HG03103 (cell line): Measurements from ENCODE around the gene FUBP3.

Experiments used
- ATAC-seq: cut with Tn5 transposase; IDR thresholded peaks from one replicate; pipeline ENCODE4 v1.9.1; 2021; ENCODE audit warnings: low read depth; ENCODE audit not compliant: unreplicated experiment

FUBP3 gene

GRCh38 chr9:130606887-130607600 is 27.7 kb downstream of the FUBP3 start:
- no peak for ATAC-seq

GRCh38 chr9:130607640-130608420 is 28.5 kb downstream of the FUBP3 start:
- no peak for ATAC-seq

GRCh38 chr9:130608554-130609134 is 29.3 kb downstream of the FUBP3 start:
- ATAC-seq, result no peak

DNA sequence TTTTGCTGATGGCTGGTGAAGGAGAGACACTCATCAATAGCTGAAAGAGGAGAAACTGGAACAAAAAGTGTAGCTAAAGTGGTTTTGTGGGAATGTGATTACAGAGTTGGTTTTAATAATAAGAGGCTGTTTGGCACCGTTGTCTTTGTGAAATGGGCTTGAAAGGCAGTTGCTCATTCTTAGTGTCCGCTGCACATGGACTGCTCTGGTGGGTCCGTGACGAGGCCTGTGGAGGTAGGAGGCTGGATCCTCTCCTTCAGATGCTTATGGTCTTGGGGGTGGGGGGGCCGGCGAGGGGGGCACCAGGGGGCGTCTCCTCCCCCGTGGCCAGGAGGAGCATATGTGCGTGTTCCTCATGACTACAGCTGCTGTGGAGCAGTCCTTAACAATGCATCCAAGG is 29.8 kb downstream of the FUBP3 start:
- ATAC-seq, result no peak

GRCh38 chr9:130610862-130611707 is 31.7 kb downstream of the FUBP3 start:
- ATAC-seq, result no peak

DNA sequence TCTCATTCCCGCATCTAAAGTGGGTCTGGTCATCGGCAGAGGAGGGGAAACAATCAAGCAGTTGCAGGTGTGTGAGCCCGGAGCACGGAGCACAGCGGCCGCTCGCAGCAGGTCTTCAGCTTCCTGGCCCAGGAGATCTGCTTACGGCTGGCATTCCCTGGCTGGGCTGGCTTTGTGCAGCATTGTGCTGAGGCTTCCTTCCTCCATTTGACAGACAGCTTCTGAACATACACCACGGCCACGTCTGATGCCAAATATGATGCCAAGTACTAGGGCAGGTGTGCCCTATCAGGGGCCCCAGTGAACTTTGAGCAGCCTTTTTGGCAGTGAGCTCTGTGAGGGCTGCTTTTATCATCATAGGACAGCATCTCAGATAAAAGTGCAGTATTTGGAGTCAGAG is 37.1 kb downstream of the FUBP3 start:
- no peak for ATAC-seq

DNA sequence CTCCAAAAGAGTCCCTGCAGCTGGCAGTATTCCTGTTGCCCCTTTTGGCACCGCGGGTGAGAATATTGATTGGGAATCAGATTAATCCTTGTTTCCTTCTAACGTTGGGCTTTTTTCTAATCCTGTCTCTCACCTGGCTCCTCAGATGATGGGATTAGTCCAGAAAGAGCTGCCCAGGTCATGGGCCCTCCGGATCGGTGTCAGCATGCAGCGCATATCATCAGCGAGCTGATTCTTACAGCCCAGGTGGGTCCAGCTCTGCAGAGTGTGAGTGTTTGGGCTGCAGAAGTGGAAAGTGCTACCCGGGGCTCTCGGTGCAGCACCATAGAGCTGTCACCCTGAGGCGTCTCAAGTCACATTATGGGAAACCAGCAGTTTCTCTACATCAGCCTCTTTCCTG is 44.1 kb downstream of the FUBP3 start:
- ATAC-seq, result no peak

GRCh38 chr9:130624154-130624553 is 44.8 kb downstream of the FUBP3 start:
- ATAC-seq, result no peak

DNA sequence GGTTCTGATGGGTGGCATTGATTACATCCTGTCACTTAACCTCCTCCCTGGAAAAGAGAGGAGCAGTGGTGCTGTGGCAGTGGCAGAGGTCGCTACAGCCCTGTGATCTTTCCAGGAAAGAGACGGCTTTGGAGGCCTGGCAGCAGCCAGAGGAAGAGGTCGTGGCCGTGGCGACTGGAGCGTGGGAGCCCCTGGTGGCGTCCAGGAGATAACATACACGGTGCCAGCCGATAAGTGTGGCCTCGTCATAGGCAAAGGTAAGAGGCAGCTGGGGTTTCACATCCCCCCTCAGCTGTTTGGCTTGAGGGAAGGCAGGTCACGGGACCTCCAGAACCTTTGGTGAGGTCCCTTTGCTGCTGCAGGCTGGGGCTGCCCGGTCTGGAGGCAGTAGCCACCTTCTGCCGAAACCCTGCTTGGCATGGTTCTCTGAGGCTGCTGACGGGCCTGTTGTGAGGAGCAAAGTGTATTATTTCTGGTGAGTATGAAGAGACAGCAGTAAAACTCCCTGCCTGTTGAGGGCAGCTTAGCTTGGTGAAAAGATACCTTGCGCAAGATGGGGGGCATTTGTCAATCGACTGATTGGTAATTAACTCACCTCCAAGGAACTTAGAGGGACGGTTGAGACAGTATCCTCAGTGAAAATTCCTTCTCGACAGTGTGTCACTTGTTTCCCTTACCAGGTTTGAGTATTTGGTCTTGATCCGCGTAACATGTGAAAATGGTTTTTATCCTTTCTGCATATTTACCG is 47.0 kb downstream of the FUBP3 start:
- no peak for ATAC-seq

- no peak for ATAC-seq
Measured at GRCh38 chr9:130627051-130627450, 47.7 kb downstream of the FUBP3 start.

GRCh38 chr9:130627896-130628792 is 48.8 kb downstream of the FUBP3 start:
- ATAC-seq, result no peak

DNA sequence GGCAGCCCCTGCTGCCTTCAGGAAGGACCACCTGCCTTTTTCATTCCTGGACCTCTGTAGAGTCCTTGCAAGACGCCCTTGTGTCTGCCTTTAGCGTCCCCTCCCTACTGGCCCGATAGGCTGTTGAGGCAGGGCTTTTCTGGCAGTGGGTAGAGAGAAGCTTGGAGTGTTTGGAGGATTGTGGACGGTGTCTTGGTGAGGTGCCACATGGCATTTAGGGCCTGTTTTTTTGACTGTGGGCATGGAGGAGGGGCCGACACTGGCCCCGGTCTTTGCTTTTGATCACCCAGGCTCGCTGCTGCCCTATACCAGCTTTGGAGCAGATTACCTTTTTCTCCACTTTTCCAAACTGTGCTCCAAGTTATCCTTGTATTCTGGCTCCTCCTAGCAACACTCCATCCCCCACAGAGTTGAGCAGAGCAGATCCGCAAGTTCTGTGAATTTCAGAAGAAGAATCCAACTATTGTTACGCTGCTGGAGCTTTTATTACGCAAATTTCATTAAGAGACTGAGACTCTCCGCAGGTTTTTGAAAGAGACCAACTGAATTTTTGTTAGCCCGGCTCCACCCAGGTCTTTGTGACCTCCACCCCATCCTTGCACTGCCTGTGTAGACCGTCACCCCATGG is 50.2 kb downstream of the FUBP3 start:
- ATAC-seq, result no peak

- no peak for ATAC-seq
Measured at GRCh38 chr9:130630071-130630450, 50.7 kb downstream of the FUBP3 start.

DNA sequence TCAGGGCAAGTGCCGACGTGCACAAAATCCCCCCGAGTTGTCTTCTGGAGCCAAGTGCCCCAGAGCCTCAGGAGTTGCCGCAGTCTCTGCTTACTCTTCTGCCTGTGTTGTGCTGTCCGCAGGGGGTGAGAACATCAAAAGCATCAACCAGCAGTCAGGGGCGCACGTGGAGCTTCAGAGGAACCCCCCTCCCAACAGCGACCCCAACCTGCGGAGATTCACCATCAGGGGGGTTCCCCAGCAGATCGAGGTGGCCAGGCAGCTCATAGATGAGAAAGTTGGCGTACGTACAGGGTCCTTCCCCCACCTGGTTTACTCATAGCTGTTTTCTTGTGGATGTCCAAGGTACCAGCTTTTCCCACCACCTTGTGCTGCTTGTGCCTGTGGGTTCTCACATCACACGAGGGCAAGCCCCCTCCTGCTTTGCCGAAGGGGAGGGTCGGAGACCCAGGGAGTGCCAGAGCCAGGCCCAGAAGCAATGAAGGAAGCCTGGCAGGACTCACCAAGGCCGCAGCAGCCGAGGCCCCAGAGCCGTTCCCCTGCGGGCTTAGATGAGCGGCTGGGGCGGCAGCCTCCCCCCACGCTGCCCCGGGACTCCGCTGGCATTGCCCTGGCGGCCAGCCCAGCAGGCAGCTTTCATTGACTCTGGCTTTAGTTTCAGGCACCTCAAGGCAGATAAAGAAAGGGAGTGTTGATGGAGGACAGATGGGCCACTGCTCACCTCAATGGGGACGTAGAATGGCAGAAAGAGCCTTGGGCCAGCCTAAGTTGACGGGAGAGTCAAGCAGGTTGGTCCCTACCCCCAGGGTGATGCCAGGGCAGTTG is 51.3 kb downstream of the FUBP3 start:
- ATAC-seq, result no peak

- no peak for ATAC-seq
Measured at GRCh38 chr9:130631331-130632080, 52.1 kb downstream of the FUBP3 start.

DNA sequence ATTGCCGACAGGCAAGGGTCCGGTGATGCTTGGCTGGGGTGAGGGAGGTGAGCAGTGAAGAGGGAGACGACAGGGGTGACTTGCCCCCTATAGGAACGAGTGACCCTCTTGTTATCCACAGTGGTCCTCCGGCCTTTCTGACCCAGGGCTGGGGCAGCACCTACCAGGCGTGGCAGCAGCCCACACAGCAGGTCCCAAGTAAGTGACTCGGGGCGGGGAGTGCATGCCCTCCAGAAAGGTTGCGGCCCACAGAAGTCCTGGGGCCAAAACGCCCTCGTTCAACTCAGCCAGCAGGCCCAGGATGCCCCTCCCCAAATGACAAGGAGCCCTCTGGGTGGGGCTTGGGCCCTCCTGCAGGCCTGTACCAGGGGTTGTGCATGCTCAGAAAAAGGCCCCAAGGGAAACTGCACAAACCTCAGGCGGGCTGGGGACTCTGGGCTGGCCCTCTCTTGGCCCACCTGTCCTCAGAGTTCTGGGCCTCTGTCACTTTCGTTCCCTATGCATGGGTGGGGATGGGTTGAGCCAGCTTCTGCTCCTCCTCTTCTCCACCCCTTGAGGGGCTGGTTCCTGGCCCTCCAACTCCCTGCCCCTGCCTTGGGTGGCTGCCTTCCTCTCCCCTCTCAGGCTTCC is 52.8 kb downstream of the FUBP3 start:
- ATAC-seq, result no peak

DNA sequence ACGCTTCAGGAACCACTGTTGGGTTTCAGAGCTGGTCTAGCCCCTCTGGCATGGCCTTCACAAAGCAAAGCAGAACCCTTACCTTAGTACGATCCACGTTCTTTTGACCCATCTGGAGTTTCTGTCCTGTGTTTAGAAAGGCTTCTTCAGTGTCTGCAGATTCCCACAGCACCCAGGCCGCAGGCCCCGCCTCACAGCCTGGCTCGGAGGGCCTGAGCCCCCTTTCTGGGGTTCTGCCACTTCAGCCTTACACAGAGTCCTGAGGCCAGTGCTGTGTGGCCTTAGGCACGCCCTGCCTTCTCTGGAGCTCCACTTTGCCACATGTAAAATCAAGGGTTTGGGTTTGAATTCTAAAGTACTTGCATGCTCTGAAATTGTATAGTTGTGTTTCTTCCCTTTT is 53.5 kb downstream of the FUBP3 start:
- ATAC-seq, result no peak
